GM21367 (cell line): ENCODE data around the gene ZNF774.
"Not testable (repeated sequence)": the region's sequence is repeated elsewhere in the genome, so short reads cannot be mapped to it uniquely, and the experiment has no call there.

Source experiments
- ATAC-seq: cut with Tn5 transposase; IDR thresholded peaks from one replicate; pipeline ENCODE4 v1.9.1; 2021; ENCODE audit not compliant: unreplicated experiment

The ZNF774 gene

GRCh38 chr15:90352107-90352893 lies at the start of gene ZNF774:
Gene ZNF774 (plus strand): TSS chr15:90352284. CDS start chr15:90354661, 2,377 bp downstream.
- ATAC-seq: peak; percentile 97

- ATAC-seq: not testable (repeated sequence)
These were observed 46.7 kb upstream of the ZNF774 start for GRCh38 chr15:90305355-90305754.

GRCh38 chr15:90305932-90306331 lies 46.2 kb upstream of the ZNF774 start:
- ATAC-seq: no peak

- ATAC-seq: peak; percentile 79
These were observed 45.5 kb upstream of the ZNF774 start for GRCh38 chr15:90306560-90306959.

- no peak for ATAC-seq
These were observed 44.4 kb upstream of the ZNF774 start for GRCh38 chr15:90307661-90308060.

GRCh38 chr15:90309020-90309419 lies 43.1 kb upstream of the ZNF774 start:
- no peak for ATAC-seq

GRCh38 chr15:90315278-90315982 lies 36.7 kb upstream of the ZNF774 start:
- no peak for ATAC-seq

GRCh38 chr15:90316139-90316538 lies 35.9 kb upstream of the ZNF774 start:
- ATAC-seq: no peak

- ATAC-seq: no peak
These were observed 33.5 kb upstream of the ZNF774 start for GRCh38 chr15:90318591-90318990.

- no peak for ATAC-seq
These were observed 31.8 kb upstream of the ZNF774 start for GRCh38 chr15:90320062-90320884.

GRCh38 chr15:90320885-90321278 lies 31.2 kb upstream of the ZNF774 start:
- no peak for ATAC-seq

- ATAC-seq: no peak
These were observed 29.5 kb upstream of the ZNF774 start for GRCh38 chr15:90322538-90322937.

GRCh38 chr15:90325726-90326125 lies 26.4 kb upstream of the ZNF774 start:
- no peak for ATAC-seq

GRCh38 chr15:90326441-90326840 lies 25.6 kb upstream of the ZNF774 start:
- no peak for ATAC-seq

- no peak for ATAC-seq
These were observed 24.8 kb upstream of the ZNF774 start for GRCh38 chr15:90327311-90327710.

GRCh38 chr15:90334304-90334731 lies 17.8 kb upstream of the ZNF774 start:
- ATAC-seq: no peak

GRCh38 chr15:90336705-90337141 lies 15.4 kb upstream of the ZNF774 start:
- no peak for ATAC-seq

GRCh38 chr15:90337256-90337655 lies 14.8 kb upstream of the ZNF774 start:
- no peak for ATAC-seq

- no peak for ATAC-seq
These were observed 13.6 kb upstream of the ZNF774 start for GRCh38 chr15:90338532-90338931.

- no peak for ATAC-seq
These were observed 11.7 kb upstream of the ZNF774 start for GRCh38 chr15:90340345-90340744.

GRCh38 chr15:90343302-90343790 lies 8.7 kb upstream of the ZNF774 start:
- no peak for ATAC-seq
